Endometrial microvascular endothelial cells (primary cell): Measurements from ENCODE around the gene KRT77. TPM values are rescaled to one million over a fixed set of nuclear protein-coding genes. Genes with fewer than 3 reads are reported as not detected.

Experiments
- in situ Hi-C: cut with HindIII; loops from 2 replicates; pipeline ENCODE4 v1.10.0; 2017; ENCODE audit warnings: low sequenced_read_pairs, low pct_unique_long_range_greater_than_20kb; ENCODE audit errors: inconsistent ontology term
- total RNA-seq: library from RNA; depleted of rRNA; stranded (reverse); fragments of >200 nt; gene quantifications from one replicate; pipeline ENCODE4 v1.2.3, GENCODE V29; 2015; ENCODE audit errors: inconsistent ontology term

Gene KRT77
- total RNA-seq, 1 donor from 2014 or later, result not detected

DNA sequence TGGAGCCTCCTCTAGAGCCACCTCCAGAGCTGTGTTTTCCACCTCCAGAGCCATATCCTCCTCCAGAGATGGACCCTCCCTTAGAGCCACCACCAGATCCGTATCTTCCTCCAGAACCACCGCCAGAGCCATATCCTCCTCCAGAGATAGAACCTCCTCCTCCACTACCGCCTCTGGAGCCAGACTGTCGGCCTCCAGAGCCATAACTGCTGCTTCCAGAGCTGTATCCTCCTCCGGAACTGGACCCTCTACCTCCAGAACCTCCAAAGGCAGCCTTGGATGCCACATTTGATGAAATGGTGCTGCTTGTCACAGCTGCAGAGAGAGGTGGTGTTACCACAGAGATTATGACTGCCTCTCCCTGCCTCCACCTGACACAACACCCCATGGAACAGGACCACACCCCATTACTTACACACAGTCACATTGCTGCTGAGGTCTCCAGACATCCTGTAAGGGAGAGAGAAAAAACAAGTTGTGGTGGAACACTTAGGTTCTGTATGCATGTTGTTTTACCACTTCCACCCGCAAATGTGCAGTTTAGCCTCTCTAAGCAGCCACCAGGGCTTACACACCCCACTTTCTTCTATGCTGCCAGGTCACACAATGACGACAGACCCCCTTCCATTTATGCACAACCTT is 58.1 kb downstream of the KRT77 start:
- in situ Hi-C loops, result no loop called here

DNA sequence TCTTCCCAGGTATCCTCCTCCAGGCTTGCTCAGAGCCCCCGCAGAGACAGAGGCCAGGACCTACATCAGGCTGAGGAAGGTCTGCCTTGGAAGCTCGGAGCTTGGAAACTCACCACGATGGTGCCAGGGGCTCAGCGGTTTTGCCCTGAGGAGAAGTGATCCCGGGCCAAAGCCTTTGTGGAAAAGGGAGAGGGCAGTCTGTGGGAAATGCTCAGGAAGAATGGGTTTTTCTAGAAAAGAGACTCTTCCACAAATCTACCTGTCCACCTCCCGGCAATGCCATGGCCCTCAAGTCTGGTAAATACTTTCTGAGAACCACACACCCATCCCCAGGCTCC is 59.3 kb downstream of the KRT77 start:
- in situ Hi-C loops, result no loop called here

DNA sequence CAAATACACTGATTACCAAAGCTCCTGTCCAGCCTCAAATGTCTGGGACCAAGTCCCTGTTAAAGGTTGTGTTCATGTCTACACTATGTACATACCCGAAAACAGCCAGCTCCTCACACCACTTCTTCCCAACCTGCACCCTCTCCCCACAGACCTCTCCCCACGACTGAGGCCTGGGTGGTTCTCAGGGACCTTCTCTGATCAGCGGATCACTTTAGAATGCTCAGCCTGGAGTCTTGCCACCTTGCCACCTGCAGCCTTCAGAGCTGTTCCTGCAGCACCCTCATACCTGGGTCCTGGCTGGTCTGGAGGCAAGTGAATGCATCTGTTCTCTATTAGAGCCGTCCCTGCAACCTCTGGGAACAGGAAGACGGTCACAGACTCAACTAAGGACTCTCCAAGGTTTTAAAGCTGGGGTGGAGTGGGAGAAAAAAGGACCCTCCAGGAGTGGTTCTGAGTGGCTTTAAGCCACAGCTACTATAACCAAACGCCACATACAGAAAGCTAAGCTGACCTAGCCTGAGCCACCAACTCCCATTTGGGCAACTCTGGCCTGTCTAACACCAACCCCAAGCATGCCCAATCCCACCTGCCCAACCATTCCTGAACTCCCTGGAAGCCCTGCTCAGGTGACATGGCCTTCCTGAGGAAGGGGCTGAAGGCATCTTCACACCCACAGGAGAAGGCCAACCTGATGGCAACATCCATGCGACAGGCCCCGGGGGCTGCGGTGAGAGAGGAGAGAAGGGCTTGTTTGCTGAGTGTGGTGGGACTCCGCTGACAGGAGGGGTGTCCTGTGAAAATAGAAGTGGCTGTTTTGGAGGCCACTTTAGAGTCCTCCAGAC is 59.9 kb downstream of the KRT77 start:
- in situ Hi-C loops, result no loop called here

DNA sequence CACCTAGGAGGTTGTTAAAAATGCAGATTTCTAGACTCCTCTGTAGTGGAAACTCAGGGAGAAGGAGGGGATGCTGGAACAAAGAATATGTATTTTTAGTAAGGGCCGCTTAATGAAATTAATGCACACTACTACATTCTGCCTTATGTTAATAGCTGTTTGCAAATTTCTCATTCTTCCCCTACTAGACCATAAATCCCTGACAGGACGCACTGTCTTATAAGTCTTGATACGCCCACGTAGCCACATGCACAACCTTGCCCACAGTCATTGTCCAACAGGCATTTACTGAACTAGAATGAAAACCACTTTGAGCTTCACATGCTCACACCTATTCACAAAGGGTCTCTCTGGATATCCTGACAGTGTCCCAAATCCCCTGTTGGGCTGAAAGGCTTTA is 61.9 kb downstream of the KRT77 start:
- in situ Hi-C loops, result no loop called here

Other genes starting within 250 kb of the KRT77 start
- gene KRT6C, start 229.7 kb downstream of the KRT77 start, total RNA-seq, result not detected
- gene KRT6A, start 210.3 kb downstream of the KRT77 start, total RNA-seq, result not detected
- not detected for gene KRT5, start 183.1 kb downstream of the KRT77 start, total RNA-seq
- not detected for gene KRT71, start 150.4 kb downstream of the KRT77 start, total RNA-seq
- gene KRT74, start 129.7 kb downstream of the KRT77 start, total RNA-seq, result not detected
- gene KRT72, start 102.1 kb downstream of the KRT77 start, total RNA-seq, result not detected
- gene KRT73, start 85.0 kb downstream of the KRT77 start, total RNA-seq, result not detected
- not detected for gene KRT2, start 51.3 kb downstream of the KRT77 start, total RNA-seq
- not detected for gene KRT1, start 23.1 kb downstream of the KRT77 start, total RNA-seq
- not detected for gene KRT76, start 73.8 kb upstream of the KRT77 start, total RNA-seq
- not detected for gene KRT3, start 92.6 kb upstream of the KRT77 start, total RNA-seq
- gene KRT4, start 110.6 kb upstream of the KRT77 start, total RNA-seq, result not detected
- gene KRT79, start 130.8 kb upstream of the KRT77 start, total RNA-seq, result not detected
- not detected for gene KRT78, start 145.5 kb upstream of the KRT77 start, total RNA-seq
- gene KRT8, start 201.6 kb upstream of the KRT77 start, total RNA-seq, result 21.4 TPM
- gene KRT18, start 245.6 kb upstream of the KRT77 start, total RNA-seq, result 349 TPM